ENCODE measurements around the gene FOXG1.

GRCh38 chr14:28774764-28775735, 8.5 kb downstream of the FOXG1 start:
- TF ChIP-seq, protein P1, sequence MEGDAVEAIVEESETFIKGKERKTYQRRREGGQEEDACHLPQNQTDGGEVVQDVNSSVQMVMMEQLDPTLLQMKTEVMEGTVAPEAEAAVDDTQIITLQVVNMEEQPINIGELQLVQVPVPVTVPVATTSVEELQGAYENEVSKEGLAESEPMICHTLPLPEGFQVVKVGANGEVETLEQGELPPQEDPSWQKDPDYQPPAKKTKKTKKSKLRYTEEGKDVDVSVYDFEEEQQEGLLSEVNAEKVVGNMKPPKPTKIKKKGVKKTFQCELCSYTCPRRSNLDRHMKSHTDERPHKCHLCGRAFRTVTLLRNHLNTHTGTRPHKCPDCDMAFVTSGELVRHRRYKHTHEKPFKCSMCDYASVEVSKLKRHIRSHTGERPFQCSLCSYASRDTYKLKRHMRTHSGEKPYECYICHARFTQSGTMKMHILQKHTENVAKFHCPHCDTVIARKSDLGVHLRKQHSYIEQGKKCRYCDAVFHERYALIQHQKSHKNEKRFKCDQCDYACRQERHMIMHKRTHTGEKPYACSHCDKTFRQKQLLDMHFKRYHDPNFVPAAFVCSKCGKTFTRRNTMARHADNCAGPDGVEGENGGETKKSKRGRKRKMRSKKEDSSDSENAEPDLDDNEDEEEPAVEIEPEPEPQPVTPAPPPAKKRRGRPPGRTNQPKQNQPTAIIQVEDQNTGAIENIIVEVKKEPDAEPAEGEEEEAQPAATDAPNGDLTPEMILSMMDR (IDR thresholded peaks at IDR 0.05) = no peak
- no peak for TF ChIP-seq POLR2A (IDR thresholded peaks at IDR 0.05)
